NCI-H69 (cell line): ENCODE measurements around the gene CDKAL1.
"Not testable (repeated sequence)": the region's sequence is repeated elsewhere in the genome, so short reads cannot be mapped to it uniquely, and the experiment has no call there.

Experiments used
- DNase-seq: peaks from one replicate; lab custom pipeline; 2025; lab: John Stamatoyannopoulos, UW

CDKAL1 gene

GRCh38 chr6:21074484-21074883 lies 540.2 kb downstream of the CDKAL1 start:
- no peak for DNase-seq

- no peak for DNase-seq
Observed at GRCh38 chr6:21075986-21076385, 541.7 kb downstream of the CDKAL1 start.

DNA sequence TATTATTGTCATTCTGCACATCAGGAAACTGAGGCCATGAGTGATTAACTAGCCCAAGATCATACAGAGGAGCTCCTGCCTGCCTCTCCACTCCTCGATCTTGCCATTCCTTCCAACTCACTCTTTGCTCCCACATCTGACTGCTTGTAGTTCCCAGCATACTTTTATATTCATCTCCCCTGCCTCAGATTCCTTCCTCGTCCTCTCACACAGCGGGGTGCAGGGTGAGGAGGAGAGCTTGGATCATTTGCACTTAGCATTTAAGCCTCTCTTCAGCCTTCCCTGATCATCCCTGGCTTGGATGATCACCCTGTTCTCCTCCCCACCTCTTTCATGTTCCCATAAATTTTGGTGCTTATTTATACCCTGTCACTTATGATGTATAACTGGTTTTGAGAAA lies 544.2 kb downstream of the CDKAL1 start:
- no peak for DNase-seq

- DNase-seq = no peak
Observed at GRCh38 chr6:21079468-21080048, 545.3 kb downstream of the CDKAL1 start.

DNA sequence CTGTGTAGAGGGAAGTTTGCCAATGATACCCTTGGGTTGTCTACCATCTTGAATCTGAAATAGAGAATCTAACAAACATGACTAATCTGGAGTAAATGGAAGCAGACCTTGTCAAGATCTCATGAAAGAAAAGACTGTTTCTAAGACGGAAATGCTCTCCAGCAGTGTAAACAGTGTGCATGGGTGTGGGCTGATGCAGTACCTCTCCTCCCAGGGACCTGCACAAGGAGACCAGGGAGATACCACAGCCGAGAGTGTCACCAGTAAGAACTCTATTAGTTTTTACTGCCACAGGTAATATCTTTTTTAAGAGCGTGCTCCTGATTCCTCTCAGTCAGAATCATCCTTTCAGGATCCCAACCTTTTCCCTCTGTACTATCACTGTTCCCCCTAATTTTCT lies 546.0 kb downstream of the CDKAL1 start:
- no peak for DNase-seq

DNA sequence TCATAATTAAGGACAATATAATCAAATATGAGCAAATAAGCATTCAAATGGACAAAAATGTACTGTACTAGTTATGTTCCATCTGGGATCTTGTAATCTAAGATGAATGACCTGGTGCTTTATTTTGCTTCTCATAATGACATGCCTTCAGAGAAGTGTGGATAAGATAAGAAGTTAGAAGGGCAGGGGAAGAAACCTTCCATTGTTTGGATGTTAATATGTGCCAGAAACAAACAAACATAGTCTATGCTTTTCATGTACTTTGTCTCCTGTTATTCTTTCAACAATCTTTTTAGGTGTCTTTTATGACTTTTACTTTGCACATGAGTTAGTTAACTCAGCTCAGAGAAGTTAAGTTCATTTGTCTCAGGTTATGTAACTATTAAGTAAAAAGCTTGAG lies 547.8 kb downstream of the CDKAL1 start:
- no peak for DNase-seq

DNA sequence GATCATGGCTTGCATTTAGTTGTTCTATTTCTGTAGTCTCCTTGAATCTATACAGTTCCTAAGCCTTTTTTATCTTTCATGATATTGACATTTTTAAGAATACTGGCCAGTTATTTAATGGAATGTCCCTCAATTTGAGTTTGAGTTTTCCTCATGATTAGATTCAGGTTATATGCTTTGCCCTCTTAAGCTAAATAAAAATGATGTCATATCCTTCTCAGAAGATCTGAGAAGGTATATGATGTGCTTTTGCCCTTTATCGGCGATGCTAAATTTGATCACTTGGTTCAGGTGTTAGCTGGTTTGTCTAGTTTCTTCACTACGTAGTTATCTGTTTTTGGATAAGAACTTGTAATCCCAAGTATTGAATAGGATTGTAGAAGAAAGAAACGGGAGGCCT lies 549.5 kb downstream of the CDKAL1 start:
- no peak for DNase-seq

DNA sequence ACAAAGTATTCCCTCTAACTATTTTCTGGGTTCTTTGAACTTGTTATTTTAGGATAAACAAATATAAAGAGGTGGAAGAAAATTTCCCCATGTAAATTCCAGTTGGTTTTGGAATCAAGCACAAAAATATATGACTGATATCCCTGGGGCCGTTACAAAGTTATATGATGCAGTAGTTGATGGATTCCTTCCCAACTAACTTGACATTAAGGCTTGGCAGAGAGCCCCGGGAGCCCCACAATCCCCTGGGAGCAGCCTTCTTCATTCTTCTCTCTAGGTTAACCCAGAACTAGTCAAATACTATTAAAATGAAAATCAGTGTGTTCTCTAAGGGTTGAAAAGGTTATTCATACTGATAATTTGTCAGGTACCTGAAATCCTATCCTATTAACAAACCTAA lies 550.4 kb downstream of the CDKAL1 start:
- DNase-seq = no peak

DNA sequence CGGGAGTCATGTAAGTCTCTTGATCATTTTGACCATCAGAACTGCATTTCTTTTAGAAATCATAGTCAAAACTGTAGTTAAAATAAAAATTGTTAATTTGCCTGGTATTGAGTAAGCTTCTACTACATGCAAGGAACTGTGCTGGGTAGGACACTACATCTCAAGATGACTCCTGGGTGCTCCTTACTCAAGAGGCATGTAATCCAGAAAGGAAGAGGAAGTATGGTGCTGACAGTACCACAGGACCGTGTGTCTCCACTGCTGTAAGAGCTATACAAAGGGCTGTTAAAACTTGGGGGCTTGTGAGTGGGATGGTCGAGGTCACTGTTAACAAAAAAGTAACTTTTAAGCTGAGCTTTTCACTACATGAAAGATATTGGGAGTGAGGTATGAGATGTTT lies 551.0 kb downstream of the CDKAL1 start:
- no peak for DNase-seq

DNA sequence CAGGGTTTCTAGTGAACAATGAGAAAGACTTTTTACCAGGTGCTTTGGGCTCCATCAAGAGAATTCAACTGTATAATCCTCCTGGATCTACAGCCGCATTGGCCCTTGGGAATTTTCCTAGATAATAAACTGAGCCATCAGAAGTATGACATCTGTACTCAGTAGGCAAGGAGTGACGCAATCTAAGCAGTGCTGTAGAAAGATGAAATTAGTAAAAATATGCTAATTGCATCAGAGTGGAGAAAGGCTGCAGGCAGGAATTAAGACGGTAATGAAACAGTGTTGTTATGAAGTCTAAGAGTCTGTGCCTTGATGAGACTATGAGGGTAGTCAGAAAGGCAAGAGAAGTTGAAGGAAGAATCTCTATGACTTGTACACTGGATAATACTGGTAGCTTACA lies 551.4 kb downstream of the CDKAL1 start:
- no peak for DNase-seq

- DNase-seq = no peak
Observed at GRCh38 chr6:21087188-21087587, 552.9 kb downstream of the CDKAL1 start.

DNA sequence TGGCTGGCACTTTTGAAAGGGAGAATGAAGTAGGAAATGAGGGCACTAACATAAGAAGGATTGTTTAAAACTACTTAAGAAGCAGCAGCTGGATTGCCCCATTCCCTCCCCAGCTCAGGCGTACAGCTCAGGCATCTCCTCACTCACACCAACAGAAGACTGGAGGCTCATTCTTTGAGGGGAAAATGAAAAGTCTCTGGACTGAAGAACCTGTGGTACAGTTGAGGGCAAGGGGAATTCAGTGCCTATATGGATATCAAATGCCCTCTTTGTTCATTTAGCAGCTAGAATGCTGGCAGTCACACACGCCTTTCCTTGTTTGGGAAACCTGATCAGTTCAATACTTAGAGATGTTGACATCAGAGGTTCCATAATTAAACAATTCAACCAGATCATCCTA lies 557.2 kb downstream of the CDKAL1 start:
- no peak for DNase-seq

DNA sequence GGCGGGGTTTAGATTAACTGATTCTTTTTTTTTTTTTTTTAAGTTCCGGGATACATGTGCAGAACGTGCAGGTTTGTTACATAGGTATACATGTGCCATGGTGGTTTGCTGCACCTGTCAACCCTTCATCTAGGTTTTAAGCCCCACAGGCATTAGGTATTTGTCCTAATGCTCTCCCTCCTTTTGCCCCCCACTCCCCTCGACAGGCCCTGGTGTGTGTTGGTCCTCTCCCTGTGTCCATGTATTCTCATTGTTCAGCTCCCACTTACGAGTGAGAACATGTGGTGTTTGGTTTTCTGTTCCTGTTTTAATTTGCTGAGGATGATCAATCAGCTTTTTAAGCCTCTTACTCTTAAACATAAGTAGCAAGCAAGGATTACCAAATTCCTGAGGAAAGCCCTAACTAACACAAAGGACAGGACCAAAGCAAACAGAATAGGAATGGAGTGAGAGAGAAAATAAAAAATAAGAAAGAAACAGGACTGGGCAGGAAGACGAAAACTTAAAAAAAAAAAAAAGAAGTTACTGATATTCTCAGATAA lies 558.0 kb downstream of the CDKAL1 start:
- not testable (repeated sequence) for DNase-seq

DNA sequence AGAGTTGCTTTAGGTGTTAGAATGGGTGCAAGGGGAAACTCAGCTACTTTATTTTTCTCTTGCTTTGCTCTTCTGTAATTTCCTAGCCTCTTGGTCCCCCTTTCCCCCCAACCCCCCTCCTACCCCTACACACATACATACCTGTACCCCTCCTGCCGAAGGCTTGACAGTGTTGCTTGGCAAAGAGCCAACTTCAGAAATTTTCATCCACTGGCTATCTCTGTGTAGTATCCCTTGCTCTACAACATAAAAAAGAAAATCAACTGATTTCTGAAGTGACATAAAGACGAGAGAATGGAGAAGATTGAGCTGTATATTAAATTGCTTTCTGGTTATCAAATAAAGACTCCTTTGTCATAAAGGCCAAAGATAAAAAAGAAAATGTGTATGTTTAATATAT lies 561.2 kb downstream of the CDKAL1 start:
- peak; percentile 45 for DNase-seq

GRCh38 chr6:21098134-21098533 lies 563.9 kb downstream of the CDKAL1 start:
- peak; percentile 61 for DNase-seq

DNA sequence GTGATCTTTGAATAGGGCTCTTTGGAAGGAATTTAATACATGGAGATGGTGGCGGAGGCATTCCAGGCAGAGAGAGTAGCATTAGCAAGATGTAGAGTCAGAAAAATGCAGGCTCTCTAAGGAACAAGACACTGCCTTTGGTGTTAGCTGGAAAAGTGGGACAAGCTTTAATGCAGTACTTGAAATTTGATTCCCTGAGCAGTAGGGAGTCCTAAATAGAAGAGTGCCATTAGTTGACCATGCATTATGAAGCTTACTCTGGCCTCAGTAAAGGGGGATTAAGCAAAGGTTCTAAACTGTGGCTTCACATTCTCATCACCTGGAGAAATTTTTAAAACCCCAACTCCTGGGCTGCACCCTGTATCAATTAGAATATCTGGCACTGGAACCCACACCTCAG lies 564.5 kb downstream of the CDKAL1 start:
- peak; percentile 86 for DNase-seq

DNA sequence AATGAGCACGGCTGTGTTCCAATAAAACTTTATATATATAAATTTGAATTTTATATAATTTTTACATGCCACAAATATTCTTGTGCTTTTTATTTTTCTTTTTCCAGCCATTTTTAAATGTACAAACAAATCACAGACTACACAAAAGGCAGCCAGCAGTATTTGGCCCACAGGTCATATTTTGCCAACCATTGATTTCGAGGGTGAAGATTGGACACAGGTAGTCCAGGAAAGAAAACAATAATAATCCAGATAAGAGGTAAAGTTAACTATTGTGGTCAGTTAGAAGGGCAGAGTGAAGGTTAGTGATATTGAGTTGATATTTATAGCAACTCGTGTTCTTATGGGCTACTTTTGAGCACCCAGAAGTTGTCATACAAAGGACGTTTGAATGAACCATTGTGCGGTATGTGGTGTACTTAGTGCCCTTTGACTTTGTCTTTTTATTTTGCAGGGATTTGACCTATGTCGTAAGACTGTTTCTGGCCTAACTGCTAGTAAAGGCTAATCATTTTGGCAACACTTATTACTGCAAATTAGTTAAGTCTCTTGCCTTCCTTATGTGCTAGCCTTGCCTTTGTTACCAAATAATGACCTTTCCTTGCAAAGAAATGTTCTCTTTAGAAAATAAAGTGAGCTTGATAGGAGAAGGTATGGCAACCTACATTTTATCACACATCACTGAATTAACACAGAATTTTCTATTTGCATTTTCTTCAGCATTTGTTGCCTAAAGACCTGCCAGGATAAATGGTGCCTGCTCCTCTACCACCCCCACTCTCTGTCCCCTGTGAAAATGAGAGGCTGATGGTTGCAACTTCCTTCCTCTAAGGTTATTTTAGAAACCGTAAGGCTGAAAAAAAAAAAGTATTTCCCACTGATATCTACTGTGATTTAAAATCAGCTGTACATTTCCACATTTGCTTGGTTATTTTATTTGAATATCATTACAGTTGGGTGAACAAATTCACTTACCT lies 565.4 kb downstream of the CDKAL1 start:
- no peak for DNase-seq

DNA sequence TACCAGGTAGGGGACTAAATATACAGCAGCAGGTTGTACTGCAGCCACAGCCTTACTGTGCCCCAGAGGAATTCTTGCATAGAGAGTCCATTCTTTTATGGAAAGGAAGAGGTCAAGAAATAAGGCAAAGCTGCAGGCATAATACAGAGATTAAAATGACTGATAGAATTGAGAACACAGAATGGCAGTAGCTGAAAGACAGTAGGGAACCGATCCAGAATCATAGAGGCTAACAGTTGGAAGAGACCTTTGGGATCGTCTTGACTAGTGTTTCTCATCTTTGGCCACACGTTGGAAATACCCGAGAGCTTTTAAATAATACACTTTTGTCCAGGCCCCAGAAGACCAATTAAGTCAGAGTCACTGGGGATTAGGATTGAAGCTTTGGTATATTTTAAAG lies 566.7 kb downstream of the CDKAL1 start:
- peak; percentile 73 for DNase-seq

GRCh38 chr6:21101694-21102093 lies 567.4 kb downstream of the CDKAL1 start:
- DNase-seq = no peak

- DNase-seq = peak; percentile 51
Observed at GRCh38 chr6:21102201-21102600, 567.9 kb downstream of the CDKAL1 start.

GRCh38 chr6:21102624-21103023 lies 568.4 kb downstream of the CDKAL1 start:
- DNase-seq = no peak

DNA sequence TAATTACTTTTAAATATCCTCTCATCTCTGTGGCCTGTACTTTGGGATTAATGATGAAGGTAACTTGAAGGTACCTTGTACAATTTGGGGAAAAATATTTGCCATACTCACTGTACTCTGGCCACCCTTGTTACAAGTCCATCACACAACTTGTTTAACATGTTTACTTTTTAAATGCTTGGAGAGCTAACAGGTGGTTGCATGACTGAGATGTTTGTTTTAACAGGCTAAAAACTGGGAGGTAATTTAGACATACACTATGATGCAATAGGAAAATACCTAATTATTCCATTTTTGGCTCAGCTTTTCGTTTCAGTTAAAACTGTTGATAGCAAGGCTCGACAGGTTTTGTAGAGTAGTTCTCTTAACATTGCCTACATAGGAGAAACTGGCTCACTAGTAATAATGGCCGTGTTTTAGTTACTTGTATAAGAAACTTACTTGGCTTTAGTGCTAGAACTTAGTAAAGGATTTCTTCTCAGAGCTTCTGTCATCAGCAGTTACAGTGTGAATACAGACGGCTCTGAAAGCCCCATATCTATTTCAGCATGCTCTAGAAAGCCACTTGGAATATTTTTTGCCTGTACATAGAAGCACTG lies 569.5 kb downstream of the CDKAL1 start:
- peak; percentile 74 for DNase-seq

- no peak for DNase-seq
Observed at GRCh38 chr6:21104288-21104687, 570.0 kb downstream of the CDKAL1 start.
